OCI-LY7 (cell line): ENCODE data around the gene TSPOAP1. TPM values are rescaled to one million over a fixed set of nuclear protein-coding genes. Genes with fewer than 3 reads are reported as not detected.

Experiments used
- BruUV-seq: library from RNA; stranded (reverse); fragments of 400-500 nt; replicated peaks from 2 replicates; lab custom pipeline; 2021; lab: Mats Ljungman, UMichigan
- CTCF ChIA-PET: fragments of 300-600 bp; sonication (Branson Sonifier 250); formaldehyde crosslinking; loops from one replicate; lab custom pipeline; 2022; ENCODE audit warnings: antibody characterized with exemption; ENCODE audit not compliant: unreplicated experiment; lab: Charles Lee
- POLR2A ChIA-PET: fragments of 300-600 bp; sonication (Branson Sonifier 250); formaldehyde crosslinking; loops from one replicate; lab custom pipeline; 2022; ENCODE audit warnings: antibody characterized with exemption; lab: Charles Lee
- DNase-seq: peaks from one replicate; pipeline ENCODE4 v3.0.0-alpha.2; 2015; ENCODE audit warnings: low spot score
- H2AFZ ChIP-seq: fragments of 200-600 bp; sonication (generic), shearing (Covaris generic); 2 replicates; pipeline ENCODE4 v1.6.1; 2014; ENCODE audit warnings: mild to moderate bottlenecking, antibody characterized with exemption, low read length, moderate library complexity
- H3K27ac ChIP-seq: fragments of 200-600 bp; sonication (generic); 2 replicates; pipeline ENCODE4 v1.5.1; 2014; ENCODE audit warnings: mixed run types, low read depth, mild to moderate bottlenecking, moderate library complexity, low read length, inconsistent platforms; ENCODE audit not compliant: poor library complexity, severe bottlenecking
- H3K36me3 ChIP-seq: fragments of 200-600 bp; sonication (generic); 2 replicates; pipeline ENCODE4 v1.6.1; 2014; ENCODE audit warnings: mild to moderate bottlenecking, antibody characterized with exemption, low read length, moderate library complexity, mixed read lengths; ENCODE audit not compliant: insufficient read depth
- H3K4me1 ChIP-seq: fragments of 200-600 bp; sonication (generic); 2 replicates; pipeline ENCODE4 v1.5.1; 2014; ENCODE audit warnings: mild to moderate bottlenecking, low read length; ENCODE audit not compliant: insufficient read depth, poor library complexity, severe bottlenecking
- H3K4me2 ChIP-seq: fragments of 200-600 bp; sonication (generic); 2 replicates; pipeline ENCODE4 v1.6.1; 2014; ENCODE audit warnings: mild to moderate bottlenecking, low read length
- H3K4me3 ChIP-seq: fragments of 200-600 bp; sonication (generic); 2 replicates; pipeline ENCODE4 v1.5.1; 2014; ENCODE audit warnings: mild to moderate bottlenecking, low read depth, low read length; ENCODE audit not compliant: poor library complexity, severe bottlenecking
- H3K79me2 ChIP-seq: fragments of 200-600 bp; sonication (generic); 2 replicates; pipeline ENCODE4 v1.6.1; 2016; ENCODE audit warnings: low read depth, mild to moderate bottlenecking, low read length, moderate library complexity, mixed read lengths; ENCODE audit not compliant: insufficient read depth
- H3K9me2 ChIP-seq: fragments of 200-600 bp; sonication (generic); 2 replicates; pipeline ENCODE4 v1.6.1; 2016; ENCODE audit warnings: mild to moderate bottlenecking, low read length, mixed read lengths; ENCODE audit not compliant: insufficient read depth
- H3K9me3 ChIP-seq: fragments of 200-600 bp; sonication (generic); 2 replicates; pipeline ENCODE4 v1.6.1; 2014; ENCODE audit warnings: mild to moderate bottlenecking, mixed run types, low read length, mixed read lengths
- H4K20me1 ChIP-seq: fragments of 200-600 bp; sonication (generic); 2 replicates; pipeline ENCODE4 v1.6.1; 2014; ENCODE audit warnings: mild to moderate bottlenecking, antibody characterized with exemption, low read length, moderate library complexity, mixed read lengths; ENCODE audit not compliant: insufficient read depth
- EZH2phosphoT487 ChIP-seq: fragments of 200-600 bp; sonication (generic); IDR thresholded peaks from 2 replicates; pipeline ENCODE4 v1.6.1; 2018; ENCODE audit warnings: low read depth, borderline replicate concordance, mild to moderate bottlenecking, mixed run types, antibody characterized with exemption, low read length, moderate library complexity, mixed read lengths
- intact Hi-C: fragments of 100-400 bp; cut with micrococcal nuclease; formaldehyde crosslinking; loops from one replicate; pipeline ENCODE4 v1.10.0; 2022; ENCODE audit not compliant: unreplicated experiment
- total RNA-seq, 2 experiments: library from RNA; depleted of rRNA in 1 of 2; stranded (reverse); fragments of >200 nt in 1 of 2; shearing (Covaris generic) in 1 of 2; gene quantifications; 2 replicates each; pipeline ENCODE4 v1.2.3, GENCODE V29; 2014 to 2022
- TF ChIP-seq, protein P1 (sequence below): fragments of 200-600 bp; sonication (generic); conservative IDR thresholded peaks from 2 replicates; pipeline ENCODE4 v1.5.1; 2014; ENCODE audit warnings: mild to moderate bottlenecking, antibody characterized with exemption, low read length, moderate library complexity, mixed read lengths

TSPOAP1 gene
- total RNA-seq, 2 experiments from 2014 or later, result 24.0 to 50.6 TPM

DNA sequence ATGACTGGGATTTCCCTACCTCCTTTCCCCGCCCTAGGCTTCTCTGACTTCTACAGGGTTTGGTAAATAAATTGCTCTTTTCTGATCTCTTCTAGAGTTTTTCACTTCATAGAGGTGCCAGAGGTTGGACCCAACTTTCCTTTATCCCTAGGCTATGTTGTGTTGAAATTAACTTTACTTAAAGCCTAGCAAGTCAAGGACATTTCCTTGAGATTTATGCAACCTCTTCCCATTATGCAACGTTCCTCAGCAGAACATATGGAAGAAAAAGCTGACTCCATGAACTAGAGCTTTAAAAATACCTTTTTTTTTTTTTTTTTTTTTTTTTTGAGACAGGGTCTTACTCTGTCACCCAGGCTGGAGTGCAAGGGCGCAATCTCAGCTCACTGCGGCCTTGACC, 63.3 kb downstream of the TSPOAP1 start:
- no peak overlapping the region for H3K4me3 ChIP-seq
- no peak overlapping the region for H3K4me2 ChIP-seq
- H2AFZ ChIP-seq, result no peak overlapping the region
- BruUV-seq, result no TSS peak
- no peaks in the 10 kb centered on the region for H3K79me2 ChIP-seq
- DNase-seq, result no peak
- TF ChIP-seq, protein P1, sequence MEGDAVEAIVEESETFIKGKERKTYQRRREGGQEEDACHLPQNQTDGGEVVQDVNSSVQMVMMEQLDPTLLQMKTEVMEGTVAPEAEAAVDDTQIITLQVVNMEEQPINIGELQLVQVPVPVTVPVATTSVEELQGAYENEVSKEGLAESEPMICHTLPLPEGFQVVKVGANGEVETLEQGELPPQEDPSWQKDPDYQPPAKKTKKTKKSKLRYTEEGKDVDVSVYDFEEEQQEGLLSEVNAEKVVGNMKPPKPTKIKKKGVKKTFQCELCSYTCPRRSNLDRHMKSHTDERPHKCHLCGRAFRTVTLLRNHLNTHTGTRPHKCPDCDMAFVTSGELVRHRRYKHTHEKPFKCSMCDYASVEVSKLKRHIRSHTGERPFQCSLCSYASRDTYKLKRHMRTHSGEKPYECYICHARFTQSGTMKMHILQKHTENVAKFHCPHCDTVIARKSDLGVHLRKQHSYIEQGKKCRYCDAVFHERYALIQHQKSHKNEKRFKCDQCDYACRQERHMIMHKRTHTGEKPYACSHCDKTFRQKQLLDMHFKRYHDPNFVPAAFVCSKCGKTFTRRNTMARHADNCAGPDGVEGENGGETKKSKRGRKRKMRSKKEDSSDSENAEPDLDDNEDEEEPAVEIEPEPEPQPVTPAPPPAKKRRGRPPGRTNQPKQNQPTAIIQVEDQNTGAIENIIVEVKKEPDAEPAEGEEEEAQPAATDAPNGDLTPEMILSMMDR, result no peak
- no peak for TF ChIP-seq EZH2phosphoT487
- H3K4me1 ChIP-seq, result no peaks in the 10 kb centered on the region
- intact Hi-C loops, result no loop called here
- no peaks in the 10 kb centered on the region for H3K9me3 ChIP-seq
- H3K27ac ChIP-seq, result no peak overlapping the region
- H4K20me1 ChIP-seq, result no peaks in the 10 kb centered on the region
- ChIA-PET POLR2A (interaction anchor here (0.7 kb wide), 1 partner anchor 391 kb away, joined by 3 read pairs; no protein-coding TSS in a partner anchor), CTCF (interaction anchor here (0.6 kb wide), 1 partner anchor 18 kb away, joined by 4 read pairs; no protein-coding TSS in a partner anchor)
- H3K36me3 ChIP-seq, result no peaks in the 10 kb centered on the region
- H3K9me2 ChIP-seq, result no peaks in the 10 kb centered on the region

DNA sequence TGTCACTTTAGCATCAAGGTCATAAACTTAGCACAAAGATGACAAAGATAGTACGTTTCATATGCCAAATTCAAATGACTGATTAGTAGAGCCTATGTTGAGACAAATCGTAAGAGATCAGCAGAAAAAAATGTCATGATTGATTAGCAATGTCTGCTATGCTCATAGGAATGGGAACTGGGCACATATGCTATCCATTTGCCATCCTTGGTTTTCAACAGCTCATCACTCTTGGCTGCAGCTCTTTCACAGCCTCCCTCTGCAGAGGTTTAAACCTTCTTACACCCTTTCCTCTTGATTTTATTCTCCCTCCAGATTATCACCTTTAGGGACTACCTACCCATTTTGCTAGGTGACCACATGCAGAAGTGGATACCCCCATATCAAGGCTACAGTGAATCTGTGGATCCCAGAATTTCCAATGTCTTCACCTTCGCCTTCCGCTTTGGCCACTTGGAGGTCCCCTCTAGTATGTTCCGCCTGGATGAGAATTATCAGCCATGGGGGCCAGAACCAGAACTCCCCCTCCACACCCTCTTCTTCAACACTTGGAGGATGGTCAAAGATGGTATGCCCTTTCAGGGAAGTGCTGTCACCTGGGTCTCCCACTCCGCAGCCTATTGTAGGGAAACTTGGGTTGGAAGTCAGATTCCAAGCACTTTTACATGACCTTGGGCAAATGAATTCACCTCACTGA, 64.0 kb downstream of the TSPOAP1 start:
- no peak for DNase-seq
- Histone ChIP-seq H4K20me1 (no peaks in the 10 kb centered on the region), H2AFZ (no peak overlapping the region), H3K4me1 (no peaks in the 10 kb centered on the region), H3K79me2 (no peaks in the 10 kb centered on the region), H3K27ac (no peak overlapping the region), H3K36me3 (no peaks in the 10 kb centered on the region), H3K9me2 (no peaks in the 10 kb centered on the region), H3K4me3 (no peak overlapping the region), H3K4me2 (no peak overlapping the region), H3K9me3 (no peaks in the 10 kb centered on the region)
- TF ChIP-seq, protein P1, result no peak
- TF ChIP-seq EZH2phosphoT487, result no peak
- CTCF ChIA-PET, result no interaction called here
- POLR2A ChIA-PET, result interaction anchor here (0.7 kb wide), 1 partner anchor 391 kb away, joined by 3 read pairs; no protein-coding TSS in a partner anchor
- no TSS peak for BruUV-seq
- intact Hi-C loops, result no loop called here

DNA sequence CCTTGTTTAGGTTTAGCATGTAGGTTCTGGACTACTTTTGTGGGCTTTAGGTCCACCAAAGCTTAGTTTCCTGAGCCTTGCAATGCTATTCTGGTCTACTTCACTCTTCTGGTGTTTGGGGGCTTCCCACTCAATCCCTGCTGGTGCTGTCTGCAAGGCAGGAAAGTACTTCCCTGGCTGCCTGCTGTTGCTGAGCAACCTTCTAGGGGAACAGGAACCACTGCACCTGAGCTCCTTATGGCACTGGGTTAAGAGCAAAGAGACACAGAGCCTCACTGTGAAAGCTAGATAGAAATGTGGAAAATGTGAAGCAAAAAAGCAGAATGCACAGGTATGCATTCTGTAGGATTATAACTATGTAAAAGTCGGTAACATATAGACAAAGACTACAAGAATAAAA, 64.8 kb downstream of the TSPOAP1 start:
- no peak overlapping the region for H3K4me2 ChIP-seq
- no TSS peak for BruUV-seq
- ChIA-PET POLR2A (no interaction called here), CTCF (no interaction called here)
- TF ChIP-seq, protein P1, result no peak
- TF ChIP-seq EZH2phosphoT487, result no peak; the same call in 1 of the 2 replicates
- no peak overlapping the region for H3K4me3 ChIP-seq
- H3K9me2 ChIP-seq, result no peaks in the 10 kb centered on the region
- no peak overlapping the region for H3K27ac ChIP-seq
- no peaks in the 10 kb centered on the region for H3K36me3 ChIP-seq
- H2AFZ ChIP-seq, result no peak overlapping the region
- DNase-seq, result no peak
- no peaks in the 10 kb centered on the region for H4K20me1 ChIP-seq
- no peaks in the 10 kb centered on the region for H3K9me3 ChIP-seq
- H3K4me1 ChIP-seq, result no peaks in the 10 kb centered on the region
- no peaks in the 10 kb centered on the region for H3K79me2 ChIP-seq
- intact Hi-C loops, result no loop called here
